Measurements from ENCODE around the gene HS6ST1. TPM values are rescaled to one million over a fixed set of nuclear protein-coding genes. Genes with fewer than 3 reads are reported as not detected.

HS6ST1 gene
- polyA plus RNA-seq, 1 donor (not counting 4 experiments of a cell fraction or from before 2014, with no cell fraction given), result 6.3 TPM

GRCh38 chr2:128324008-128324896 is 5.6 kb upstream of the HS6ST1 start:
- Histone ChIP-seq H3K9ac (ENCODE audit: control insufficient read depth, extremely low read depth, insufficient read depth, low read length) (no peak overlapping the region), H3K79me2 (ENCODE audit: control insufficient read depth, insufficient read depth, low read length) (no peaks in the 10 kb centered on the region), H3K4me3 (ENCODE audit: control insufficient read depth in 2 of 3, extremely low read depth in 1 of 3, insufficient read depth in 2 of 3, low read depth in 1 of 3, low read length in 3 of 3) (no peak overlapping the region), H3K27ac (ENCODE audit: control insufficient read depth, insufficient read depth, low read length) (no peak overlapping the region), H4K20me1 (ENCODE audit: control insufficient read depth, extremely low read depth, insufficient read depth, low read length) (no peaks in the 10 kb centered on the region), H3K9me3 (ENCODE audit: control insufficient read depth, low read depth, low read length) (no peaks in the 10 kb centered on the region), H3K4me1 (ENCODE audit: control insufficient read depth, extremely low read depth, insufficient read depth, low read length) (no peaks in the 10 kb centered on the region), H3K9me1 (ENCODE audit: control insufficient read depth, extremely low read depth, insufficient read depth, low read length) (no peaks in the 10 kb centered on the region), H3K36me3 (ENCODE audit: control insufficient read depth in 2 of 2, extremely low read depth in 1 of 2, insufficient read depth in 2 of 2, low read length in 2 of 2) (no peaks in the 10 kb centered on the region), H2AFZ (ENCODE audit: control insufficient read depth, low read length) (no peak overlapping the region), H3K4me2 (ENCODE audit: control insufficient read depth, extremely low read depth, insufficient read depth, low read depth, low read length) (no peak overlapping the region), H3K27me3 (ENCODE audit: control insufficient read depth, extremely low read depth, insufficient read depth, low read length) (no peaks in the 10 kb centered on the region)
- no peak for TF ChIP-seq CTCF (optimal IDR thresholded peaks at IDR 0.05 in 1 of 3, IDR thresholded peaks at IDR 0.05 in 1 of 3, conservative IDR thresholded peaks at IDR 0.05 in 1 of 3; ENCODE audit: extremely low read depth in 1 of 3, insufficient read depth in 2 of 3, low read length in 3 of 3)
- no peak for TF ChIP-seq EZH2 (IDR thresholded peaks at IDR 0.05; ENCODE audit: low read length)
- dilution Hi-C loops (cut with MboI; ENCODE audit: extremely low pct_ligation_motif_present, low sequenced_read_pairs), result no loop called here
- no peak for DNase-seq (ENCODE audit: low read depth, low spot score)
- FAIRE-seq, result no peak

- FAIRE-seq, result no peak
- TF ChIP-seq CTCF (optimal IDR thresholded peaks at IDR 0.05 in 1 of 3, IDR thresholded peaks at IDR 0.05 in 1 of 3, conservative IDR thresholded peaks at IDR 0.05 in 1 of 3; ENCODE audit: extremely low read depth in 1 of 3, insufficient read depth in 2 of 3, low read length in 3 of 3) (no peak), EZH2 (IDR thresholded peaks at IDR 0.05; ENCODE audit: low read length) (no peak)
- Histone ChIP-seq H3K9ac (ENCODE audit: control insufficient read depth, extremely low read depth, insufficient read depth, low read length) (no peak overlapping the region), H3K4me3 (ENCODE audit: control insufficient read depth in 2 of 3, extremely low read depth in 1 of 3, insufficient read depth in 2 of 3, low read depth in 1 of 3, low read length in 3 of 3) (no peak overlapping the region), H3K9me1 (ENCODE audit: control insufficient read depth, extremely low read depth, insufficient read depth, low read length) (no peaks in the 10 kb centered on the region), H2AFZ (ENCODE audit: control insufficient read depth, low read length) (no peak overlapping the region), H3K27me3 (ENCODE audit: control insufficient read depth, extremely low read depth, insufficient read depth, low read length) (no peaks in the 10 kb centered on the region), H3K27ac (ENCODE audit: control insufficient read depth, insufficient read depth, low read length) (no peak overlapping the region), H3K4me2 (ENCODE audit: control insufficient read depth, extremely low read depth, insufficient read depth, low read depth, low read length) (no peak overlapping the region), H4K20me1 (ENCODE audit: control insufficient read depth, extremely low read depth, insufficient read depth, low read length) (no peaks in the 10 kb centered on the region), H3K4me1 (ENCODE audit: control insufficient read depth, extremely low read depth, insufficient read depth, low read length) (no peaks in the 10 kb centered on the region), H3K79me2 (ENCODE audit: control insufficient read depth, insufficient read depth, low read length) (no peaks in the 10 kb centered on the region), H3K36me3 (ENCODE audit: control insufficient read depth in 2 of 2, extremely low read depth in 1 of 2, insufficient read depth in 2 of 2, low read length in 2 of 2) (no peaks in the 10 kb centered on the region), H3K9me3 (ENCODE audit: control insufficient read depth, low read depth, low read length) (no peaks in the 10 kb centered on the region)
- dilution Hi-C loops (cut with MboI; ENCODE audit: extremely low pct_ligation_motif_present, low sequenced_read_pairs), result no loop called here
- DNase-seq (ENCODE audit: low read depth, low spot score), result no peak
Measured at GRCh38 chr2:128323555-128323931, 4.9 kb upstream of the HS6ST1 start.
